GM19328 (cell line): ENCODE measurements around the gene ZNF19.

Experiments
- ATAC-seq: cut with Tn5 transposase; IDR thresholded peaks from one replicate; pipeline ENCODE4 v1.9.1; 2021; ENCODE audit warnings: mild to moderate bottlenecking, moderate library complexity; ENCODE audit not compliant: unreplicated experiment

Gene ZNF19

DNA sequence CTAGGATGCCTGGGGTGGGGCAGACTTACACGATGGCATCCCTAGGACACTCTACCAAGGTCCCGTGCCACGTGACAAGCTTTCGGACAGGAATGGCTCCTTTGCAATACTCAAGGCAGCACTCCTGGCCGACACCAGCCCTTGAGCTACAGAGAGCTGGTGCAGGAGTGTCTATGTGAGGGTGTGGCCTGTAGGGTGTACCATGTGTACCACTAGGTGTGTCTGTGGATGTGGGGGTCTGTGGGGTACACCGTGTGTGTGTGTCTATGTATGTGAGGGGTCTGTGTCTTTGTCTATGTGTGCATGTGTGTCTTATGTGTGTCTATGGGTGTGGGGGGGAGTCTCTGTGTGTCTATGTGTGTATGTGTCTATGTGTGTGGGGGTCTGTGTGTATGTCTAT lies 45.4 kb downstream of the ZNF19 start:
- no peak for ATAC-seq

DNA sequence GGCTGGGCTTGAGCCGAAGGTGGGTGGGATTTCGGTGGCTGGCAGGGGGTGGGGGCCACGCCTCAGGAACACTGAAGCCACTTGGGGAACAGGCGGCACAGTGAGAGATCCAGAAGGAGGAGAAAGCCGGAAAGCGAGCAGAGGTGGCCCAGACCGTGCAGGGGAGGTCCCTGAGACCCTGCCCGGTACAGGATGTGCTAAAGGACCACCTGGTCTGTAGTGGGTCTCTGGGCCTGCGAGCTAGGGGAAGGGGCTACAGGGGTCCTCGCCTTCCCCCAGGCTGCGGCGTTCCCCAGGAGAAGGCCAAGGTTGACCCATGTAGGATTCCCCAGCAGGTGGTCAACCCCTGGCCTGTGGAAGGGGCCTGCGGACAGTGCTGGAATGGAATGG lies 47.1 kb downstream of the ZNF19 start, which contains the start of gene TLE7:
TLE7 (minus strand) TSS at position 4 of the 390 bp plus-strand sequence. CDS start 8,730 bp downstream, outside the sequence.
- ATAC-seq: no peak

DNA sequence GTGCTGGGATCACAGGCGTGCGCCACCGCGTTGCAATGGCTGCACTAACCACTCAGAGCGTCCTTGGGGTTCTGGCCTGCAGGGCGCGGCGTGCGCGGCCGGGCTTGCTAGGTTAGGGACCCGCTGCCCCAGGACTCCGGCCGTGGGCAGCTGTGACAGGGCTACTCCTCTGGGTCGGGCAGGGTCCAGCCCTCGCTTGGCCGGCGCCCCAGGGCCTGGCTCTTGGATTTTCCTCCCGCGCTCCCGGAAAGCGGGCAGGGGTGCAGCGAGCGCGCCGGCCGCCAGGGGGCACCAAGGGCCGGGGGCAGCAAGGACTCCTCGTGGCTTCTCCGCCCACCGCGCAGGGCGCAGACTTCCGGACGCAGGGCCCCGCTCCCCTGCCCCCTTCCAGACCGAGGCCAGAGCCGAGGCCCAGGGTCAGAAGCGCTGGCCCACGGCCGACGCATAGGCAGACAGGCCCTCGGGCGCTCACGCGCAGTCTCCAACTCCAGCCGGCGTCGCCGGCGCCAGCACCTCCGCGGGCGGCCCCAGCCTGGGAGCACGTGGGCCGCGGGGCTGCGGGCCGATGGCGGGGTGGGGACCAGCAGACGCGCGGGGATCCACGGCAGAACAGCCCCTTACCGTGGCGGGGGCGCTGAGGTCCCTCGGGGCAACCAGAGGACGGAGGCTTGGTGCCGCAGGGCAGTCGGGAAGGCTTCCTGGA lies 47.6 kb downstream of the ZNF19 start:
- ATAC-seq: no peak

DNA sequence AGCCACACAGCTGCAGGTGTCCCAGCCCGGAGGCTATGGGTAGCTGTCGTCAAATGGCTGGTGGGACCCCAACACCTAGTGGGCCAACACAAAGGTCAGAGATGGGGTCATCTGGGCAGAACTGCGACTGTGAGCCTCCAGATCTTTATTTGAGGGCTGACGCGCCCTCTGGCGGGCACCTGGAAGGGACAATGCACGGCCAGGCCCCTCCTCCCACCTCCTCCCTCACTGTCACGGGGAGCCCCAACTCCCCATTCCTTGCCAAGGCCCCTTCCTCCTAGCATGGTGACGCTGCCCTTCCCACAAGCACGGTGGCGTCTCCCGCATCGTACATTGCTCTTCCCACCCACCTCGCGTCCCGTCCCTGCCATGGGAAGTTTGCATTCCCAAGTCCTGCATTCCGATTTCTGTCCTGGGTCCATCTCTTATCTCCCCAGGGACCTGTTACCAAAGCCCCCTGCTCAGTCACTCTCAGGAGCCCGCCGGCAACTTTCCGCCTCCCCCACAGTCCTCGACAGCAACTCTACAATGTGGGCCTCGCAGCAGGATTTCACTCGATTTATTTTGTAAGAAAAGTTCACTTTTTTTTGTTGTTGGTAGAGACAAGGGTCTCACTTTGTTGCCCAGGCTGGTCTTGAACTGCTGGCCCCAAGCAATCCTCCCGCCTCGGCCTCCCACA lies 48.3 kb downstream of the ZNF19 start:
- ATAC-seq: no peak

DNA sequence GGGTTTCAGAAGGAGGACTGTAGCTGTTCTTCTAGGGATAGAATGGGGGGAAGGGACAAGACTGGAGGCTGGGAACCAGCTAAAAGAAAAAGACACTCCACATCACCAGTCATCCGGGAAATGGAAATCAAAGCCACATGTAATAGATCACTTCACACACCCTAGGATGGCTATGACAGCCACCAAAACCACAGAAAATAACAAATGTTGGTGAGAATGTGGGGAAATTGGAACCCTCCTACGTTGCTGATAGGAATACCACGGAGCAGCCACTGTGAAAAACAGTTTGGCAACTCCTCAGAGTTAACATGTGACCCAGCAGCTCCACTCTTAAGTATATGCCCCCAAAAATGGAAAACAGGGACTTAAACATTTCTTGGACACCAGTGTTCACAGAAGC lies 49.6 kb downstream of the ZNF19 start:
- ATAC-seq: no peak

DNA sequence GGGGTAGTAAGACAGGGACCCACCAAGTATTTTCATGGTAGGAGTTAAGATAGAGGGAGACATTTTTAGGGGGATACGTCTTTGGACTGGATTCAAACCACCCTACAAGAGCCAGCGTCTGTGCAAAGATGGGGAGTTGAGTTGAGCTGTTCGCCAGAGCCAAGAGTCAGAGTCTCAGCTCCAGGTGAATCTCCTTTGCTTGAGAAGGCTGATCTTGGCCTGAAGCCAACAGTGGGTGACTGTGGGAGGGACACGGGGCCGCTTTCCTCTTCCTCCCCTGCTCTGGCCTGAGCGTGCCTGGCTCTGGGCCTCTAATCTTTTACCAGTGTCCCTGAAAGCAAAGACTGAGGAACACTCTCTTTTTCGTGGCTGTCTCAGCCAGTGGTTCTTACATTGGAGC lies 52.7 kb downstream of the ZNF19 start:
- no peak for ATAC-seq

DNA sequence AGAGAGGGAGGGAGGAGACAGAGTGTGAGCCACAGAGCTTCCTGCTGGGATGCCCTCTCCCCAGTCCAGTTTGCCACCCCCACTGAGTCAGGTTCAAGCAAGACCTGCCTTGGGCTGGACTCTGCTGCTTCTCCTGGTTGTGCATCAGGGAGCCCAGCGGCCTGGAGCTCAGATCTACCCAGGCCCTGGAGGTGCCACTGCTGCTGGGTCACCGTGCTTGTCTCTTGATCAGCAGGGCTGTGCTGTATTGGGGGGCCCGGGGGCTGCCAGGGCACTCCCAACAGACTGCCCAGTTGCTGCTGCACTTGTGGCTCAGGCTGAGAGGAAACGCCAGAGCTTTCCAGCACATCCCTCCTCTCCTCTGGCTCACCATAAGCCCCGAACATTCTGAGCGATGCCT lies 56.2 kb downstream of the ZNF19 start:
- no peak for ATAC-seq

DNA sequence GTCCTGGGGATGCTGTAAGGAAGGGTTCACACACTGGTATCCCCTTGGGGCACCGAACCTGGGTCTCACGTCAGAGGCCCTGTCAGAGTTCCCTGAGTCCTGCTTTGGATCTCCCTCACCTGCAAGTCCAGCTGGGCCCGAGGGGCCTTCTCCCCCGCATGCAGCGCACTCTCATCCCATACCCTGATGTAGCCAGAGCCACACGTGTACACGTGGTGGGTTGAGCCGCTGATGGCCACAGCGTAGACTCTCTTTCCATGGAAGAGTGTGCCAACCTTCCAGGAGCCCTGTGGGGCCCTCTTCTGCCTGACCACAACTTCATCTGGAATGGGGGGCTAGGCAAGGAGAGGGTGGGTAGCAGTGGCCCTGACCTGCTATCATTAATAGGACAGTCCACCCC lies 57.1 kb downstream of the ZNF19 start:
- no peak for ATAC-seq

DNA sequence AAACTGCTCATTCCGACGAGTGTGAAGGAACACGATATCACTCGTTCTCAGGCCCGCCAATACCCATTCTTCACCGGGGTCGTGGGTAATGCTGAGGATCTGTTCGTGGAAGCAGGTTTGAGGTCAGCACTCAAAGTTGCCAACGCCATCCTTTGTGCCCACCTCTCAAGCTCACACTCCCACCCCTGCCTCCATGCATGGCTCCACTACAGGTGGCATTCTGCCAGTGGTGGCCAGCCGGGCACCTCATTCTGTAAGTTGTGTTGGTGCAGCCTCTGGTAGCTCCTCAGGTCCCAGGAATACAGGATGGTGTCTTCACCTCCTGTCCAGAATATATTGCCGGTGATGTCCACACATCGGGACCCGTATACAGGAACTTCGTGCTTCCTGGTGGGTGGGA lies 57.9 kb downstream of the ZNF19 start:
- ATAC-seq: no peak

DNA sequence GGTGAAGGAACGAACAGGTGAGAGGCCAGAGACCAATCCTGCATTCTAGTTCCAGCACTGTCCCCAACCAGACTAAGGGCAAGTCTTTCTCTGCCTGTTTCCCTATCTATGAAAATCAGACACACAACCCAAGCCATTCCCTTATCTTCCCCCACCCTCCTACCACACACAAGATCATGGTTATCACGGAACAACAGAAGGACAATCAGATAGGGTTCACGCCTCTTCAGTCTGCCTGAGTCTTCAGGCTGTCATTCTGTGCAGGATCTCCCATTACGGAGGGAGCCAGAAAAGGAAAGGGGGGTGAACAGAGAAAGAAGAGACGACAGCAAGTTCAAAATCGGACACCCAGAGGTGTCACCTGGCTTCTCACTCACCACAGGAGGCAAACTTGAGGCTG lies 58.4 kb downstream of the ZNF19 start:
- ATAC-seq: no peak

DNA sequence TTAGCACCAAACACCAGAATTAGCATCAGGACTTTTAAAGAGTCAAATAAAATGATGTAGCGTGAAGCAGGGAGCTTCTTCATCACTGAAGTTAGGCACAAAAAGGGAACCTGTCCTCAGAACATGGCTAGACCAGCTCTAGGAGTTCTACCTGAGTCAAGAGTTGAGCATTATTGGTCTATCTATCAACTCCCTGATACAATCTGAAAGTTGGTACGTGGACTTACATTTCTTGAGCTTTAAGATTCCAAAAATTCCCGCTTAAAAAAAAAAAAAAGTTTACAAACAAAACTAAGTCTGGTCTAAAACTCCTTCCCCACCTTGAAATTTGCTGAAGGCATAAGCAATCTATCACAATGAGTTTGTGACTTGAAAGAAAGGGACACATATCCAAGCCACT lies 59.5 kb downstream of the ZNF19 start:
- no peak for ATAC-seq

DNA sequence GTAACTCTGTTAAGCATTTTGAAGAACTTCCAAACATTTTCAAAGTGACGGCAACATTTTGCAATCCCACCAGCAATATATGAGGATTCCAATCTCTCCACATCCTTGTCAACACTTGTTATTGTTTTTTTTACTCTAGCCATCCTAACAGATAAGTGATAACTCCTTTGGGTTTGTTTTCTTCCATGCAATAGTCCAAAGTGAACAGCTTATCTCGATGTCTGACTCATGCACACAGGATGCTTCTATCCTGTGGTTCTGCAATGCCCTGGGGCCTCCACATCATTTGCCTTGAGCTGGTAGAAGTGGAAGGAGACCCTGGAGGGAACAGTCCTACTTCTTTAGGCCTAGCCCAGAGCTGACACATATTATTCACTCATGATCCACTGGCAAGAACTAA lies 60.2 kb downstream of the ZNF19 start:
- ATAC-seq: no peak

DNA sequence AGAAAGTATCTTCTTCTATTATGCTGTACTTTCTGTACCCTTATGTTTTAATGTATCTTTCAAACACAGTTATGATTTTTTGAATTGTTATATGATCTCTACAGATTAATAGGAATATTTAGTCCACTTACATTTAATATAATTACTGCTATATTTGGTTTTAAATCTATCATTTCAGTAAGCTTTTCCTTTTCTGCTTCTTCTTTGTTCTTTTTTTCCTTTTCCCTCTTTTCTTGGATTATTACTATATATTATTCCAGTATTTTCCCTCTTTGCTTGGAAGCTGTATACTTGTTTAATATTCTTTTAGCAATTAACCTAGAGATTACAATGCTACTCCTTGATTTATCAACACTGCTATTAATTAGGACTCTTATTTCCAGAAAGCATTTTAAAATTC lies 60.7 kb downstream of the ZNF19 start:
- no peak for ATAC-seq

DNA sequence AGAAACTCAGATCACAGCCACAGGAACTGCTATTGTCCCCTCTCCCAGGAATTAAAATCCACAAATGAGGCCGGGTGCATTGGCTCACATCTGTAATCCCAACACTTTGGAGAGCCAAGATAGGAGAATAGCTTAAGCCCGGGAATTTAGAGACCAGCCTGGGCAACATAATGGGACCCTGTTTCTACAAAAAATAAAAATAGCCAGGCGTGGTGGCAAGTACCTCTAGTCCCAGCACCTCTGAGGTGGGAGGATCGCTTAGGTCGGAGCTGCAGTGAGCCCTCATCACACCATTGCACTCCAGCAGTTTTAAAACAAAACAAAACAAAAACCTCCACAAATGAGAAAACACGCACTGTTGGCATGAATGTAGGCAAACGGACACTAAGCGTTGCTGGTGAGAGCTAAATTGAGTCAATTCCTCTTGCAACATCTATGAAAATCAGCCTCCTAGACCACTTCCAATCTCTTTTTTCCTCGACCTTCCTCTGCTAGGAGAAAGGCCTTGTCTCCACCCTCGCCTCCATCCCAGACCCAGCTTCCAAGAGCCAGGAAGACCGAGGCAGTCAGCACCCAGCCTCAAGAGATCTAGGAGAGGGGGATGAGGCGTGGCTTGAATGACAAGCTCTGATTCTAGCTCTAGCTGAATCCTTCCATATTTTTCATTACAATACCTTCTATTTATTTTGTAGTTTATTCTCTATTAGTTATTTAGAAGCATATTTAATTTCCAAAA lies 62.1 kb downstream of the ZNF19 start:
- no peak for ATAC-seq

DNA sequence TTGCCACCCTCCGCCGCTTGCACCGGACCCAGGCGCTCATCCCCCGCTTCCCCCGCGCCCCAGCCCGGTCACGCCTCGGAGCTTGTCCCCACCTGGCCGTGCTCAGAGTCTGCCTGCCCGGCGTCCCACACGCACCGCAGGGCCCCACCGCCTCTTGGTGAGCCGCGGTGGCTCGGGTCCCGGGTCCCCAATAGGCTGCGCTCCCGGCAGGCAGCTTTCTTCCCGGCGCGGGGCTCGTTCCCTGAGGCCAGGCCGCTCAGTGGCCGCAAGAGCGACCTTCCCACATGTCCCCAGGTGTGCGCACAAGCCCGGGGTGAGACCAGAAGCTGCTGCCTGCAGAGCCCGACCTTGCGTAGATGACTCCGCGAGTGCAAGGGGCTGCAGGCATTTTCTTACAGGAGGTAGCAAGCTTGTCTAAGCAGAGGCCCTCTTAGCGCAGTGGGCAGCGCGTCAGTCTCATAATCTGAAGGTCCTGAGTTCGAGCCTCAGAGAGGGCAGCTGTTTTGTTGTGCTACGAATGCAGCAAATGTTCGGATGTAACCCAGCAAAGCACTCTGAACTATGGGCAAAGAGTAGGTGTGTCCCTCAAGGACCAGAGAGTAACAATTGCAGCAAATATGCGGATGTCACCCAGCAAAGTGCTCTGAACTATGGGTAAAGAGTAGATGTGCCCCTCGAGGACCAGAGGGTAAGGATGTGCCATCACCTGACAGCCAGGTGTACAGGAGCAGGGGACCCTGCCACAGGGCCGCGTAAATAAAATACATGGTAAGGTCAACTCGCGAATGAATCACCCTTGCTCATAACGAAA lies 62.9 kb downstream of the ZNF19 start:
- no peak for ATAC-seq

DNA sequence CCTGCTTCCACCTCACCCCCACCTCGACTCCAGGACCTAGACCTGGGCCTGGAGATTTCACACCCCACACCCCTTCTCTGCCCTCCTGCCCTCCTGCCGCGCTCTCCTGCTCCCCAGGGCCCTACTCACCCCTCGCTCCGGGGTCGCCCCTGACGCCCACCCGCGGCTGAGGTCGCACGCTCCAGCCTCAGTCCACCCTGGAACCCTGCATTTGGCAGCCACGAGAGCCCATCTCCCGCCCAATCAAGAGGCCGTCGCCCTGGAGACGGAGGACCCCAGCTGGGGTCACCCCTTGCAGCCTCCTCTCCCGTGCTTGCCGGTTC lies 63.4 kb downstream of the ZNF19 start:
- ATAC-seq: no peak

DNA sequence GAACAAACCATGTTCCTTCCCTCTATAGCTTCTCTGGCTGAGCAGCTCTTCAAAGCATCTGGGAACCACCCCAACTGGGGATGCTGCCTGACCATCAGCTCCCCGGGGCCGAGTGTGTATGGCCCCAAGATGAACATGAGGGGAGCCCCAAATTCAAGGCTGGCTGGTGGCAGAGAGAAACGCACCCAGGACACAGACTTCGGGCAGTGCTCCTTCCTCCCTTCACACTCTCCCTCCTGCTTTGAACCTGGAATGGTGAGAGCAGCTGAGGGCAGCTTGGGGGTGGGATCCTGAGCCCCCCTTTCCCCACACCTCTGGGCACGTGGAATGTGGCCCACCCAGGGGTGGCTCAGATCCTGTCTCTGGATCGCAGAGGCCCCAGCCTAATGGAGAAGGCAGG lies 64.5 kb downstream of the ZNF19 start:
- ATAC-seq: no peak

DNA sequence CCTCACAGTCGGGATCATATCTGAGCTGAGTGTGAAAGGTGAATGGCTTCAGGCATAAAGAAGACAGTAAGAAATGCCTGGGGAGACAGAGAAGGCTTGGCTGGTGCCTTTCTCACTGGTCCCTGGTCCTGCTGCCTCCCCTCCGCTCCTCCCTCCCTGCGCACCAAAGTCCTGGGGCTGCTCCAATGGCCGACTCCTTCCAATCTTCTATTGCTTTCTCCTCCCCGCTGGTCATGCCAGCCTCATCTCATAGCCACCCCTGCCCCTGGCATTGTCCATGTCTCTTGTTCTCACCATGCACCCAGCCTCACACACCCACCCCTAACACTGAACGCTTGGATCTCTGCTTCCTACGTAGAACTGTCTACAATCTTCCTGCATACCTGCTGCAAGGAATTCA lies 65.3 kb downstream of the ZNF19 start:
- ATAC-seq: no peak
